Hepatocyte (in vitro differentiated cells): ENCODE measurements around the gene ESYT3.

Source experiments
- EZH2phosphoT487 ChIP-seq: fragments of 200-600 bp; sonication (generic); IDR thresholded peaks from one replicate; pipeline ENCODE4 v1.6.1; 2018; ENCODE audit warnings: antibody characterized with exemption, mild to moderate bottlenecking, low read depth, moderate library complexity; ENCODE audit not compliant: unreplicated experiment, severe bottlenecking
- TF ChIP-seq, protein P1 (sequence below): fragments of 200-600 bp; sonication (generic); IDR thresholded peaks from 2 replicates; pipeline ENCODE4 v1.5.1; 2016; ENCODE audit warnings: antibody characterized with exemption, mild to moderate bottlenecking; ENCODE audit not compliant: poor library complexity

DNA sequence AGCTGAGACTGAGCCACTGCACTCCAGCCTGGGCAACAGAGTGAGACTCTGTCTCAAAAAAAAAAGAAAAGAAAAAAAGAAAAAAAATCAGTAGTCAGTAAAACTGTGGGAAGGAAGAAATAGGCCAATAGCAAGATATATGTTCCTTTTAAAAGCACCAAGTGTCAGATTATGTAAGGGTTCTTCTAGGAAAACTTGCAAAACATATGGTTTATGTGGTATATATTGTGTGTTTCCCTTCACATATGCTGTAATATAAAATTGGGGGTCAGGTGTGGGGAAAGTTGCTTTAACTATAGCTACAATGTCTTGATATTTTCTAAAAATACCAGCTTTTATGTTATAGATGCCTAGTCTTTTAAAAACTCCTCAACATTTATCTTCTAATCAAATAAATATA, 64.6 kb downstream of the ESYT3 start:
- TF ChIP-seq, protein P1, sequence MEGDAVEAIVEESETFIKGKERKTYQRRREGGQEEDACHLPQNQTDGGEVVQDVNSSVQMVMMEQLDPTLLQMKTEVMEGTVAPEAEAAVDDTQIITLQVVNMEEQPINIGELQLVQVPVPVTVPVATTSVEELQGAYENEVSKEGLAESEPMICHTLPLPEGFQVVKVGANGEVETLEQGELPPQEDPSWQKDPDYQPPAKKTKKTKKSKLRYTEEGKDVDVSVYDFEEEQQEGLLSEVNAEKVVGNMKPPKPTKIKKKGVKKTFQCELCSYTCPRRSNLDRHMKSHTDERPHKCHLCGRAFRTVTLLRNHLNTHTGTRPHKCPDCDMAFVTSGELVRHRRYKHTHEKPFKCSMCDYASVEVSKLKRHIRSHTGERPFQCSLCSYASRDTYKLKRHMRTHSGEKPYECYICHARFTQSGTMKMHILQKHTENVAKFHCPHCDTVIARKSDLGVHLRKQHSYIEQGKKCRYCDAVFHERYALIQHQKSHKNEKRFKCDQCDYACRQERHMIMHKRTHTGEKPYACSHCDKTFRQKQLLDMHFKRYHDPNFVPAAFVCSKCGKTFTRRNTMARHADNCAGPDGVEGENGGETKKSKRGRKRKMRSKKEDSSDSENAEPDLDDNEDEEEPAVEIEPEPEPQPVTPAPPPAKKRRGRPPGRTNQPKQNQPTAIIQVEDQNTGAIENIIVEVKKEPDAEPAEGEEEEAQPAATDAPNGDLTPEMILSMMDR, result no peak
- no peak for TF ChIP-seq EZH2phosphoT487
